Left lung (tissue), 10 donors: ENCODE data around the gene TFF1. TPM values are rescaled to one million over a fixed set of nuclear protein-coding genes. Genes with fewer than 3 reads are reported as not detected.
A peak's percentile ranks its signal among the peaks of the same experiment; 100 is the strongest.

Source experiments
- ATAC-seq: fragments of 200-7000 bp; cut with Tn5 transposase; one replicate; pipeline ENCODE4 v1.9.1; 2020; ENCODE audit warnings: moderate library complexity
- DNase-seq, 4 donors: peaks; one replicate each; pipeline ENCODE4 v3.0.0-alpha.2; 2013 to 2020
- H3K27ac ChIP-seq, 2 donors: fragments of 200-600 bp; sonication (generic) in 1 of 2; one replicate each; pipeline versions ENCODE4 v1.5.0 to v1.8.0; 2020 to 2021
- H3K27me3 ChIP-seq, 2 donors: fragments of 200-600 bp; sonication (generic) in 1 of 2; one replicate each; pipeline versions ENCODE4 v1.5.0 to v1.8.0; 2020 to 2021
- H3K36me3 ChIP-seq, 2 donors: fragments of 200-600 bp; sonication (generic) in 1 of 2; one replicate each; pipeline versions ENCODE4 v1.5.0 to v1.8.0; 2020 to 2021
- H3K4me1 ChIP-seq, 2 donors: fragments of 200-600 bp; one replicate each; pipeline ENCODE4 v1.8.0; 2021
- H3K4me3 ChIP-seq, 2 donors: fragments of 200-600 bp; sonication (generic) in 1 of 2; one replicate each; pipeline versions ENCODE4 v1.5.0 to v1.8.0; 2020 to 2021; ENCODE audit warnings: mild to moderate bottlenecking in 1 of 2
- H3K9me3 ChIP-seq, 2 donors: fragments of 200-600 bp; sonication (generic) in 1 of 2; one replicate each; pipeline versions ENCODE4 v1.5.0 to v1.8.0; 2020 to 2021
- intact Hi-C, 2 donors: fragments of 100-400 bp; cut with DNase I; formaldehyde crosslinking; loops; one replicate each; pipeline versions ENCODE4 v1.11.2 to v1.14.2; 2022
- polyA plus RNA-seq, 6 donors: library from polyadenylated mRNA; unstranded; fragments of 120-200 nt; gene quantifications; one replicate each; pipeline ENCODE4 v1.2.1, GENCODE V29; 2013; ENCODE audit not compliant: insufficient read length in 6 of 6
- total RNA-seq, 2 donors: library from RNA; stranded (reverse); fragmentation: NEBNext Ultra II Directional; extraction: Animal tissue kit (Norgen Biotek cat#: 25700); gene quantifications; one replicate each; pipeline ENCODE4 v1.2.1, GENCODE V29; 2021
- TF ChIP-seq, protein P1 (sequence below), 2 donors: fragments of 200-600 bp; sonication (generic) in 1 of 2; IDR thresholded peaks; one replicate each; pipeline versions ENCODE4 v1.5.0 to v1.8.0; 2021; ENCODE audit warnings: antibody characterized with exemption in 2 of 2
- donor health status: DM: no; HTN: yes; CAD: no.
- donor health status: DM: no; HTN: no; CAD: no.

Gene TFF1
- total and polyA plus RNA-seq, 8 donors: not detected

DNA sequence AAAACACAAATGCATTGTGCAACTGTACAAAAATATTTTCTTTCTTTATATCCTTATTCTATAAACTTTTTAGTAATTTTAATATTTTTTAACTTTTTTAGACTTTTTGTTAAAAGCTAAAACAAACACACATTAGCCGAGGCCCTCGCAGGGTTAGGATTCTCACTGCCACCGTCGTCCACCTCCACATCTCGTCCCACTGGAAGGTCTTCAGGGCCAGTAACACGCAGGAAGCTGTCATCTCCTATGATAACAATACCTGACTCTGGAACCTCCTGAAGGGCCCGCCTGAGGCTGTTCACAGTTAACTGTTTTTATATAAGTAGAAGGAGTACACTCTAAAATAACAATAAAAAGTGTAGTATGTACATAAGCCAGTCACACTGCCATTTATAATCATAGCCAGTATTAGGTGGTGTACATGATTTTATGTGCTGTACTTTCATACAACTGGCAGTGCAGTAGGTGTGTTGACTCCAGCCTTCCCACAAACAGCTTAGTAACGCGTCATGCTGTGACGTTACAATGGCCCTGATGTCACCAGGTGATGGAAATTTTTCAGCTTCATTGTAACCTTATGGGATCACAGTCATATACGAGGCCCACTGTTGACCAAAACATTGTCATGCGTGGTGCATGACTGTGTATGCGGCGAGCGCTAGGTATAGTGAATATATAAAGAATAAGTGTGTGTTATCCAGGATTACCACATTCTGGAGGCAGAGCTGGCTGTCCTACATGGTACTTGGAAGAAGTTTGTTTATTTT lies 24.4 kb downstream of the TFF1 start:
- no peak for ATAC-seq
- Histone ChIP-seq H3K27ac (no peak overlapping the region), H3K9me3 (no peaks in the 10 kb centered on the region), H3K36me3 (no peaks in the 10 kb centered on the region), H3K27me3 (no peaks in the 10 kb centered on the region), H3K4me1 (peaks cover 0 to 9% of the 10 kb centered on the region in 2 donors), H3K4me3 (no peak overlapping the region)
- TF ChIP-seq, protein P1, sequence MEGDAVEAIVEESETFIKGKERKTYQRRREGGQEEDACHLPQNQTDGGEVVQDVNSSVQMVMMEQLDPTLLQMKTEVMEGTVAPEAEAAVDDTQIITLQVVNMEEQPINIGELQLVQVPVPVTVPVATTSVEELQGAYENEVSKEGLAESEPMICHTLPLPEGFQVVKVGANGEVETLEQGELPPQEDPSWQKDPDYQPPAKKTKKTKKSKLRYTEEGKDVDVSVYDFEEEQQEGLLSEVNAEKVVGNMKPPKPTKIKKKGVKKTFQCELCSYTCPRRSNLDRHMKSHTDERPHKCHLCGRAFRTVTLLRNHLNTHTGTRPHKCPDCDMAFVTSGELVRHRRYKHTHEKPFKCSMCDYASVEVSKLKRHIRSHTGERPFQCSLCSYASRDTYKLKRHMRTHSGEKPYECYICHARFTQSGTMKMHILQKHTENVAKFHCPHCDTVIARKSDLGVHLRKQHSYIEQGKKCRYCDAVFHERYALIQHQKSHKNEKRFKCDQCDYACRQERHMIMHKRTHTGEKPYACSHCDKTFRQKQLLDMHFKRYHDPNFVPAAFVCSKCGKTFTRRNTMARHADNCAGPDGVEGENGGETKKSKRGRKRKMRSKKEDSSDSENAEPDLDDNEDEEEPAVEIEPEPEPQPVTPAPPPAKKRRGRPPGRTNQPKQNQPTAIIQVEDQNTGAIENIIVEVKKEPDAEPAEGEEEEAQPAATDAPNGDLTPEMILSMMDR (IDR thresholded peaks at IDR 0.05): no peak
- intact Hi-C loops: no loop called here
- no peak for DNase-seq

DNA sequence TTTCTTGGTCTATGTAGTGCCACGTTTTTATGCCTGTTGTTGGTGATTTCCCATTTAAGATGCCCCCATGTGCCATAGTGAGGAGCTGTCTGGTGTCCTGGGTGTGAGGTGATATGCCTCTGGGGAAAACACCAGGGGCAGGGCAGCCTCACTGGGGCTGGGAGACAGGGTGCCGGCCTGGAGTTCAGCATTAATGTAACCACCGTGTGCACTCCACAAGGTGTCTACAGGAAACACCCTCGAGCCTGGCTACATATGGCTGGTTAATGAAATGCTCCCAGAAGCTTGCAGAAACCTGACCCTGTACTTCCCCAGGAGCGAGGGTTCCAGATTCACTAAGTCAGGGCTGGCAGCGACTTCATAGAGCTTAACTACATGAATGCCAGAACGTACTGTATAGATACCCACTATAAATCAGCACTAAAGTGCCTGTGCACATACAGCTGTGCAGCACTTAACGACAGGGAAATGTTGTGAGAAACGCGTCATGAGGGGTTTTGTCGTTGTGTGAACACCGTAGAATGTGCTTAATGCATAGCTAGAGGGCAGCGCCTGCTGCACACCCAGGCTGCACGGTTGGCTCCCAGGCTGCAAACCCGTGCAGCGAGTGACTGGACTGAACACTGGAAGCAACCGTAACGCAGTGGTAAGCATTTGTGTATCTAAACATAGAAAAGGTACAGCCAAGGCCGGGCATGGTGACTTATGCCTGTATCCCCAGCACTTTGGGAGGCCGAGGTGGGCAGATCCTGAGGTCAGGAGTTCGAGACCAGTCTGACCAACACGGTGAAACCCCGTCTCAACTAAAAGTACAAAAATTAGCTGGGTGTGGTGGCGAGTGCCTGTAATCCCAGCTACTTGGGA lies 25.9 kb downstream of the TFF1 start:
- intact Hi-C loops: no loop called here
- Histone ChIP-seq H3K36me3 (no peaks in the 10 kb centered on the region), H3K4me1 (peaks cover 0 to 9% of the 10 kb centered on the region in 2 donors), H3K27ac (no peak overlapping the region), H3K9me3 (no peaks in the 10 kb centered on the region), H3K27me3 (no peaks in the 10 kb centered on the region), H3K4me3 (no peak overlapping the region)
- no peak for ATAC-seq
- DNase-seq: no peak
- TF ChIP-seq, protein P1 (IDR thresholded peaks at IDR 0.05): no peak

DNA sequence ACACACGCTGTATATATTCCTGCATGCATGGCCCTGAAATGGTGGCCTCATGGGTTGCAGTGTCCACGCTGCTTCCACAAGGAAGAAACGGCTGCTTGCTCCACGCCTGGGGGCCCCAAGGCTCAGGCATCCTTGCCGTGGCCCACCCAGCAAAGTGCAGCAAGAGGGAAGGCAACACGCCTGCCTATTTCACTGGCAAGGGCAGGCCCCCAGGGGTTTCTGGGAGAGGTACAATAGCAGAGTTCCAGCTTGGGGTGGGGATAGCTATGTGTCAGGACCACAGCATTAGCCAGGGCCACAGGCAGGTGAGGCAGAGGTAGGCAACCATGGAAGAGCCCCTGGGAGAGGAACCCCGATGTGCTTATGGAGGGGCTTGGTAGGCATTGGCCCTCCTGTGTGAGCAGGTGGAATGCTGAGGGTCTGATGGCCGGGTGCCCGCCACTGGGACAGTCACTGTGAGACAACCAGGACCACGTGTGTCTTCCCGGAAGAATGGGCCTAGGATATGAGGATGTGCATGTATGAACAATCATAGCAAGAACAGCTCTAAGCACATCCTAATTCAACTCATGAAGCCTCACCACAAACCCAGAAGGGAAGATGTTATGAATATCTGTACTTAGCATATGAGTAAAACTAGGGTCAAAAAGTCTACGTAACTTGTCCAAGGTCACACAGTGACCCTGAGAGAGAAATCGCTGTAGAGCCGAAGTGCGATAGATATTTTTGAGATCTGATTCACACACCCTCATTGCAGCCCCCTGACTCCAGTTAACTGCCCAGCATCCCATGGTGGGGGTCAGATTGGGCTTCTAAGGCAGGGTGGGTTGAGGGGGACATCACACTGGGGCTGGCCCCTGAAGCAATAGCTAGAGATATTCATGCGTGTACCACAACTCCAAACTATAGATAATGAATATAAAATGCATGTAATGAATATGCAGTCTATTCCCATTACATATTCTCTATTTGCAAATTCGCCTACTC lies 27.3 kb downstream of the TFF1 start:
- TF ChIP-seq, protein P1 (IDR thresholded peaks at IDR 0.05): no peak
- intact Hi-C loops: loop anchor here in 1 of 2 donors (10.0 kb wide), 1 partner anchor 96 kb away; no protein-coding TSS in a partner anchor
- H3K9me3 ChIP-seq: no peaks in the 10 kb centered on the region
- no peaks in the 10 kb centered on the region for H3K27me3 ChIP-seq
- no peaks in the 10 kb centered on the region for H3K36me3 ChIP-seq
- no peak overlapping the region for H3K27ac ChIP-seq
- no peak for ATAC-seq
- H3K4me1 ChIP-seq: peaks cover 0 to 9% of the 10 kb centered on the region in 2 donors
- no peak overlapping the region for H3K4me3 ChIP-seq
- no peak for DNase-seq

DNA sequence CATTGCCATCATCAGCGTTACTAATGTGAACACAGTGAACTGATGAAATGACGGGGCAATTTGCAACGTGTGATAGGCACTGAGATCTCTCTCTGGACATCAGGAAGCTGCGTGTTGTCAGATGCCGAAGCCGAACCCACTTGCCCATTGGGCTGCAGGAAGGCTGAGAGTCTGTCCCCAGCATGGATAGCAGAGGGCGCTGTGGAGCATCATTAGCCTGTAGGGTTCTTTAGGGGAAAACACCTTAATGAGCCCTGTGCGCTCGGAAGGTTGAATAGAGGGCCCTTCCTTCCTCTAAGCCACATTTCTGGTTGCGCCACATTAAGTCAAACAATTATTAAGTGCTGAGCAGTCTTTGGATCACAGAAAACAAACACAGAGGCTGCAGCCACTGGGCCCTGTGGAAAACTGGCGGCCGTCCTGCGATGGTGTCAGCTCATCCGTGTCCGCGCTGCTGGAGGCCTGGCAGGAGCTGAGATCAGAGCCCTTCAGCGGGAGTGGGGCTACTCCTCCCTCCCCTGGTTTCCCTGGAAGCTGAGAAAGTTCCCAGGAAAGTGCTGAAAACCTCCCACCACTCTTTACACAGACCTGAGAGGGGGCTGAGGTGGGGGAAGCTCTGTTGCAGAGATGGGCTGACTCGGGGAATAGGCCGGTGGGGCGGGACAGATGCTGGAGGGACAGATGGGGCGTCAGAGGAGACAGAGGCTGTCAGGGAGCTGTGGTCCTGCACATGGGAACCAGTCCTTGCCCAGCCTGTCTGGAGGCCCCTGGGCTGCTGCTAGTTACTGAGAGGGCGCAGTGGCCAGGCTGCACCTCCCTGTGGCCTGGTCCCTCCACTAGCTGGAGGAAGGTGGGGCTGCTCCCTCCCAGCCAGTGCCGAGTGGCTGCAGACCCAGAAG lies 28.3 kb downstream of the TFF1 start:
- no peak overlapping the region for H3K4me3 ChIP-seq
- H3K27me3 ChIP-seq: no peaks in the 10 kb centered on the region
- no peaks in the 10 kb centered on the region for H3K9me3 ChIP-seq
- peaks cover 0 to 9% of the 10 kb centered on the region in 2 donors for H3K4me1 ChIP-seq
- H3K36me3 ChIP-seq: no peaks in the 10 kb centered on the region
- no peak overlapping the region for H3K27ac ChIP-seq
- intact Hi-C loops: loop anchor here in 1 of 2 donors (10.0 kb wide), 1 partner anchor 97 kb away; no protein-coding TSS in a partner anchor
- DNase-seq: peak; percentile 60 to 89 (median 82)
- TF ChIP-seq, protein P1 (IDR thresholded peaks at IDR 0.05): peak; percentile 45 to 75
- ATAC-seq: peak; percentile 99
